SW 1271 (cell line): Measurements from ENCODE around the gene MIA.
"Not testable (repeated sequence)": the region's sequence is repeated elsewhere in the genome, so short reads cannot be mapped to it uniquely, and the experiment has no call there.

Source experiments
- DNase-seq, 2 experiments: peaks; one replicate each; lab custom pipeline; 2025; lab: John Stamatoyannopoulos, UW

MIA gene

DNA sequence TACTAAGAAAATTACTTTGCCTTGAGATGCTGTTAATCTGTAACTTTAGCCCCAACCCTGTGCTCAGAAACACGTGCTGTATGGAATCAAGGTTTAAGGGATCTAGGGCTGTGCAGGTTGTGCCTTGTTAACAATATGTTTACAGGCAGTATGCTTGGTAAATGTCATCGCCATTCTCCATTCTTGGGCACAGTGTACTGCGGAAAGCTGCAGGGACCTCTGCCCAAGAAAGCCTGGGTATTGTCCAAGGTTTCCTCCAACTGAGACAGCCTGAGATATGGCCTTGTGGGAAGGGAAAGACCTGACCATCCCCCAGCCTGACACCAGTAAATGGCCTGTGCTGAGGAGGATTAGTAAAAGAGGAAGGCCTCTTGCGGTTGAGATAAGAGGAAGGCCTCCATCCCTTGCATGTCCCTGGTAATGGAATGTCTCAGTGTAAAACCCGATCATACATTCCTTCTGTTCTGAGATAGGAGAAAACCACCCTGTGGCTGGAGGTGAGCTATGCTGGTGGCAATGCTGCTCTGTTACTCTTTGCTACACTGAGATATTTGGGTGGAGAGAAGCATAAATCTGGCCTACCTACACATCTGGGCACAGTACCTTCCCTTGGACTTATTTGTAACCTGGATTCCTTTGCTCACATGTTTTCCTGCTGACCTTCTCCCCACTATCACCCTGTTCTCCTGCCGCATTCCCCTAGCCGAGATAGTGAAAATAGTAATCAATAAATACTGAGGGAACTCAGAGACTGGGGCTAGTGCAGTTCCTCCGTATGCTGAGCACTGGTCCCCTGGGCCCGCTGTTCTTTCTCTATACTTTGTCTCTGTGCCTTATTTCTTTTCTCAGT is 47.6 kb downstream of the MIA start:
- not testable (repeated sequence) for DNase-seq

DNA sequence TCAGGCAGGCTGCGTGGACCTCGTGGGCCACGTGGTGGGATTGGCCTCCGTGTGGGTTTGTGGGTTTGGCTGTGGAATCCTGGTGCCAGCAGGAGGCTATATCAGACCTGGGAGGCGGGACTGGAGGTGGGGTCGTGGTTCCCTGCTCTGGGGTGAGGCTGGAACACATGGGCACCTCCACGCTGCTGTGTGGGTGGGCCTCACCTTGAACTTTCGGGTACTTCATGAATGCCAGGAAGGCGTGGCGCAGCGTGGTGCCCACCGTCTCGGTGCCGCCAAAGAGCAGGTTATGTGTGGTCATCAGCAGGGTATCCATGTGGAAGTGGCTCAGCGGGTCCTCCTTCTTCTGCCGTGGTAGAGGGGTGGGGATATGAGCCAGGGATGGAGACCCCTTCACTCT is 49.6 kb downstream of the MIA start:
- not testable (repeated sequence) for DNase-seq

GRCh38 chr19:40825460-40826095 is 50.3 kb downstream of the MIA start:
- not testable (repeated sequence) for DNase-seq

GRCh38 chr19:40826312-40826698 is 51.0 kb downstream of the MIA start:
- not testable (repeated sequence) for DNase-seq

DNA sequence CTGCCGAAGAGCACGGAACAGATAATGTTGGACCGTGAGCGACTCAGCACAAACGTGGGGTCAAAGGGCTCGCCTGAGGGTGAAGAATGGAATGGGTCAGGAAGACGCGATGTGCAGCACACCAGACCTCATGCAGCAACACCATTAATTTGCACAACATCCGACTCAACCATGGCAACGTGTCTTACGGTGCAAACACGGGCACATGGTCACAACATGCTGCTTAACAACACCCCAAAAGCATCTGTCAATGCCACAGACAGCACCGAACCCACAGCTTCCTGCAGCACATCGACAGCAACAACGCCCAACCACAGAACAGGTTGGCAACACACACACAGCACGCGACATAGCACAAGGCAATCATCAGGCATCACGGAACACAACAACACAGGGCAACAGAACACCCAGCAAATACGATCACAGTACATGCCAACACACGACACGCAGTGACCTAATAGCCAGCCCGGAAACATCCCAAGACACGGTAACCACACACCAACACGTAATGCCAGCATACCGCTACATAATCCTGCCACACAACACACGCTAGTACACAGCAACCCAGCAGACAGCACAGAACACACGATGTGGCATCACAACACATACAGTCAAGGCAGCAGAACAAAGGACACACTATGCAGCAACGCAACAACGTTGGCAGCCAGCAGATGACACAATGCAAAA is 51.5 kb downstream of the MIA start:
- DNase-seq: not testable (repeated sequence)
